ENCODE data around the gene ACOXL. TPM values are rescaled to one million over a fixed set of nuclear protein-coding genes. Genes with fewer than 3 reads are reported as not detected.

Gene ACOXL
- total RNA-seq, 5 donors from 2014 or later (not counting 1 experiment from before 2014, with no cell fraction given) = 0.10 TPM; not detected in 4

- Mint-ChIP-seq H3K4me3 (no peak overlapping the region), H3K27me3 (peaks cover 31 to 36% of the 10 kb centered on the region in 2 donors)
These were observed 72.1 kb downstream of the ACOXL start for GRCh38 chr2:110804433-110804832.

GRCh38 chr2:110804915-110805314 is 72.5 kb downstream of the ACOXL start:
- POLR2A ChIA-PET = no interaction called here
- CTCF ChIA-PET = interaction anchor here in 1 of 2 donors (0.6 kb wide), 1 partner anchor 135 kb away, joined by 3 read pairs; no protein-coding TSS in a partner anchor
- H3K27me3 Mint-ChIP-seq = peaks cover 31 to 36% of the 10 kb centered on the region in 2 donors
- peaks cover 0 to 14% (median 8%) of the 10 kb centered on the region in 3 donors for H3K4me1 Mint-ChIP-seq
- H3K27ac Mint-ChIP-seq = no peak overlapping the region
- peaks cover 0 to 8% of the 10 kb centered on the region in 2 experiments for H3K4me1 ChIP-seq (ENCODE audit: control insufficient read depth in 1 of 2, extremely low read depth in 1 of 2, insufficient read depth in 2 of 2, low read length in 2 of 2)
- H3K9me3 Mint-ChIP-seq = peaks cover 5 to 8% (median 7%) of the 10 kb centered on the region in 3 donors
- no peak overlapping the region for H3K4me3 Mint-ChIP-seq
- 13% methylated on average over 7 of the region's 10 CpGs for WGBS (ENCODE audit: insufficient coverage)
- no peak overlapping the region for H3K27ac ChIP-seq (ENCODE audit: low read length)
- H3K4me3 ChIP-seq (ENCODE audit: control insufficient read depth in 1 of 2, extremely low read depth in 1 of 2, low read length in 1 of 2) = no peak overlapping the region
- H3K36me3 Mint-ChIP-seq = no peaks in the 10 kb centered on the region
- DNase-seq (peak in 33 of 35 experiments; percentile 6 to 71 (median 36)), ATAC-seq (replicated peaks in 1 of 4) (peak; percentile 76 to 95 (median 83))
- H3K9me3 ChIP-seq = peaks cover 2% of the 10 kb centered on the region
- H3K36me3 ChIP-seq (ENCODE audit: control insufficient read depth in 2 of 2, extremely low read depth in 1 of 2, insufficient read depth in 1 of 2, low read length in 1 of 2) = no peaks in the 10 kb centered on the region
- peaks cover 0 to 20% of the 10 kb centered on the region in 2 experiments for H3K27me3 ChIP-seq (replicated peaks in 1 of 2; ENCODE audit: control insufficient read depth in 2 of 2, extremely low read depth in 1 of 2, insufficient read depth in 2 of 2, low read length in 1 of 2)

More at GRCh38 chr2:110804433-110804832, 72.1 kb downstream of the ACOXL start:
- ATAC-seq (replicated peaks in 1 of 4) = no peak
- Histone ChIP-seq H3K36me3 (ENCODE audit: control insufficient read depth in 2 of 2, extremely low read depth in 1 of 2, insufficient read depth in 1 of 2, low read length in 1 of 2) (no peaks in the 10 kb centered on the region), H3K4me1 (ENCODE audit: control insufficient read depth in 1 of 2, extremely low read depth in 1 of 2, insufficient read depth in 2 of 2, low read length in 2 of 2) (peaks cover 0 to 8% of the 10 kb centered on the region in 2 experiments), H3K9me3 (peaks cover 2% of the 10 kb centered on the region), H3K27me3 (replicated peaks in 1 of 2; ENCODE audit: control insufficient read depth in 2 of 2, extremely low read depth in 1 of 2, insufficient read depth in 2 of 2, low read length in 1 of 2) (peaks cover 0 to 21% of the 10 kb centered on the region in 2 experiments), H3K4me3 (ENCODE audit: control insufficient read depth in 1 of 2, extremely low read depth in 1 of 2, low read length in 1 of 2) (no peak overlapping the region), H3K27ac (ENCODE audit: low read length) (no peak overlapping the region)
- CTCF ChIA-PET = no interaction called here
- no peak overlapping the region for H3K27ac Mint-ChIP-seq
- DNase-seq = no peak
- peaks cover 5 to 9% (median 8%) of the 10 kb centered on the region in 3 donors for H3K9me3 Mint-ChIP-seq
- POLR2A ChIA-PET = no interaction called here
- H3K4me1 Mint-ChIP-seq = peaks cover 0 to 14% (median 8%) of the 10 kb centered on the region in 3 donors
- no peaks in the 10 kb centered on the region for H3K36me3 Mint-ChIP-seq
- 80% methylated on average over 1 of the region's 3 CpGs for WGBS (ENCODE audit: insufficient coverage)

- peak in 1 of 35 experiments; percentile 20 for DNase-seq
- peaks cover 0 to 14% (median 8%) of the 10 kb centered on the region in 3 donors for H3K4me1 Mint-ChIP-seq
- WGBS (ENCODE audit: insufficient coverage) = 64% methylated on average over 14 of the region's 14 CpGs
These were observed 73.6 kb downstream of the ACOXL start for GRCh38 chr2:110805894-110806452.

GRCh38 chr2:110807522-110807921 is 75.1 kb downstream of the ACOXL start:
- no peaks in the 10 kb centered on the region for H3K36me3 Mint-ChIP-seq
- no peak overlapping the region for H3K4me3 ChIP-seq (ENCODE audit: control insufficient read depth in 1 of 2, extremely low read depth in 1 of 2, low read length in 1 of 2)
- H3K36me3 ChIP-seq (ENCODE audit: control insufficient read depth in 2 of 2, extremely low read depth in 1 of 2, insufficient read depth in 1 of 2, low read length in 1 of 2) = no peaks in the 10 kb centered on the region
- no peak overlapping the region for H3K27ac Mint-ChIP-seq
- peaks cover 2% of the 10 kb centered on the region for H3K9me3 ChIP-seq
- peaks cover 4 to 8% (median 5%) of the 10 kb centered on the region in 3 donors for H3K9me3 Mint-ChIP-seq
- ChIA-PET CTCF (no interaction called here), POLR2A (no interaction called here)
- peaks cover 13 to 25% of the 10 kb centered on the region in 2 donors for H3K27me3 Mint-ChIP-seq
- peaks cover 0 to 8% of the 10 kb centered on the region in 2 experiments for H3K4me1 ChIP-seq (ENCODE audit: control insufficient read depth in 1 of 2, extremely low read depth in 1 of 2, insufficient read depth in 2 of 2, low read length in 2 of 2)
- 91% methylated on average over 7 of the region's 12 CpGs for WGBS (ENCODE audit: insufficient coverage)
- no peak overlapping the region for H3K27ac ChIP-seq (ENCODE audit: low read length)
- H3K4me1 Mint-ChIP-seq = peaks cover 12 to 19% (median 15%) of the 10 kb centered on the region in 3 donors
- no peak overlapping the region for H3K4me3 Mint-ChIP-seq
- H3K27me3 ChIP-seq (replicated peaks in 1 of 2; ENCODE audit: control insufficient read depth in 2 of 2, extremely low read depth in 1 of 2, insufficient read depth in 2 of 2, low read length in 1 of 2) = peaks cover 0 to 9% of the 10 kb centered on the region in 2 experiments
- ATAC-seq (replicated peaks in 1 of 4) = no peak
- DNase-seq = no peak

More at GRCh38 chr2:110805894-110806452, 73.6 kb downstream of the ACOXL start:
- no peak for ATAC-seq (replicated peaks in 1 of 4)
- no peak overlapping the region for H3K27ac ChIP-seq (ENCODE audit: low read length)
- Mint-ChIP-seq H3K36me3 (no peaks in the 10 kb centered on the region), H3K27ac (no peak overlapping the region), H3K9me3 (peaks cover 4 to 8% (median 5%) of the 10 kb centered on the region in 3 donors), H3K27me3 (peaks cover 26 to 28% of the 10 kb centered on the region in 2 donors), H3K4me3 (no peak overlapping the region)
- CTCF ChIA-PET = no interaction called here
- H3K4me1 ChIP-seq (ENCODE audit: control insufficient read depth in 1 of 2, extremely low read depth in 1 of 2, insufficient read depth in 2 of 2, low read length in 2 of 2) = peaks cover 0 to 8% of the 10 kb centered on the region in 2 experiments
- POLR2A ChIA-PET = no interaction called here
- no peak overlapping the region for H3K4me3 ChIP-seq (ENCODE audit: control insufficient read depth in 1 of 2, extremely low read depth in 1 of 2, low read length in 1 of 2)
- H3K27me3 ChIP-seq (replicated peaks in 1 of 2; ENCODE audit: control insufficient read depth in 2 of 2, extremely low read depth in 1 of 2, insufficient read depth in 2 of 2, low read length in 1 of 2) = peaks cover 0 to 13% of the 10 kb centered on the region in 2 experiments
- H3K9me3 ChIP-seq = peaks cover 2% of the 10 kb centered on the region
- no peaks in the 10 kb centered on the region for H3K36me3 ChIP-seq (ENCODE audit: control insufficient read depth in 2 of 2, extremely low read depth in 1 of 2, insufficient read depth in 1 of 2, low read length in 1 of 2)

- Histone ChIP-seq H3K27me3 (replicated peaks in 1 of 2; ENCODE audit: control insufficient read depth in 2 of 2, extremely low read depth in 1 of 2, insufficient read depth in 2 of 2, low read length in 1 of 2) (peaks cover 0 to 9% of the 10 kb centered on the region in 2 experiments), H3K9me3 (no peaks in the 10 kb centered on the region), H3K27ac (ENCODE audit: low read length) (no peak overlapping the region), H3K36me3 (ENCODE audit: control insufficient read depth in 2 of 2, extremely low read depth in 1 of 2, insufficient read depth in 1 of 2, low read length in 1 of 2) (no peaks in the 10 kb centered on the region), H3K4me1 (ENCODE audit: control insufficient read depth in 1 of 2, extremely low read depth in 1 of 2, insufficient read depth in 2 of 2, low read length in 2 of 2) (peaks cover 0 to 4% of the 10 kb centered on the region in 2 experiments), H3K4me3 (ENCODE audit: control insufficient read depth in 1 of 2, extremely low read depth in 1 of 2, low read length in 1 of 2) (no peak overlapping the region)
- Mint-ChIP-seq H3K9me3 (no peaks in the 10 kb centered on the region), H3K36me3 (no peaks in the 10 kb centered on the region), H3K27me3 (peaks cover 10 to 12% of the 10 kb centered on the region in 2 donors), H3K4me3 (no peak overlapping the region), H3K27ac (no peak overlapping the region), H3K4me1 (peaks cover 5 to 16% (median 7%) of the 10 kb centered on the region in 3 donors)
- no peak for DNase-seq
- no peak for ATAC-seq (replicated peaks in 1 of 4)
- ChIA-PET POLR2A (no interaction called here), CTCF (no interaction called here)
- 63% methylated on average over 2 of the region's 2 CpGs for WGBS (ENCODE audit: insufficient coverage)
These were observed 78.0 kb downstream of the ACOXL start for GRCh38 chr2:110810404-110810803.

GRCh38 chr2:110812726-110813645 is 80.6 kb downstream of the ACOXL start:
- H3K36me3 ChIP-seq (ENCODE audit: control insufficient read depth in 2 of 2, extremely low read depth in 1 of 2, insufficient read depth in 1 of 2, low read length in 1 of 2) = no peaks in the 10 kb centered on the region
- H3K4me1 ChIP-seq (ENCODE audit: control insufficient read depth in 1 of 2, extremely low read depth in 1 of 2, insufficient read depth in 2 of 2, low read length in 2 of 2) = no peaks in the 10 kb centered on the region
- Mint-ChIP-seq H3K27ac (no peak overlapping the region), H3K9me3 (no peaks in the 10 kb centered on the region), H3K4me3 (no peak overlapping the region), H3K4me1 (peaks cover 4 to 16% (median 5%) of the 10 kb centered on the region in 3 donors), H3K27me3 (peaks cover 2 to 3% of the 10 kb centered on the region in 2 donors), H3K36me3 (no peaks in the 10 kb centered on the region)
- peaks cover 0 to 3% of the 10 kb centered on the region in 2 experiments for H3K27me3 ChIP-seq (replicated peaks in 1 of 2; ENCODE audit: control insufficient read depth in 2 of 2, extremely low read depth in 1 of 2, insufficient read depth in 2 of 2, low read length in 1 of 2)
- H3K27ac ChIP-seq (ENCODE audit: low read length) = no peak overlapping the region
- ATAC-seq (replicated peaks in 1 of 4) (no peak), DNase-seq (no peak)
- no peak overlapping the region for H3K4me3 ChIP-seq (ENCODE audit: control insufficient read depth in 1 of 2, extremely low read depth in 1 of 2, low read length in 1 of 2)
- 90% methylated on average over 11 of the region's 12 CpGs for WGBS (ENCODE audit: insufficient coverage)
- POLR2A ChIA-PET = no interaction called here
- CTCF ChIA-PET = interaction anchor here (0.6 to 1.7 kb wide), 9 partner anchors 9 to 887 kb away, joined by 3 to 10 read pairs (median 4); no protein-coding TSS in a partner anchor
- no peaks in the 10 kb centered on the region for H3K9me3 ChIP-seq
